HCT116 (cell line): Measurements from ENCODE around the gene KIF1A.

ENCODE experiments used
- MAX ChIP-seq: IDR thresholded peaks from 2 replicates; pipeline ENCODE4 v1.6.1; 2012
- TF ChIP-seq, protein P1 (sequence below), 3 experiments: fragments of 200-600 bp in 1 of 3; sonication (generic) in 1 of 3; IDR thresholded peaks in 2 of 3; conservative IDR thresholded peaks in 1 of 3; 2 replicates each; pipeline ENCODE4 v1.5.1; 2012 to 2017; ENCODE audit warnings: low read depth in 2 of 3, low read length in 2 of 3, antibody characterized with exemption in 1 of 3, borderline replicate concordance in 1 of 3, control low read depth in 1 of 3, mild to moderate bottlenecking in 1 of 3, mixed read lengths in 1 of 3, mixed run types in 1 of 3, moderate library complexity in 1 of 3; ENCODE audit not compliant: insufficient read depth in 1 of 3

GRCh38 chr2:240846873-240847595, 27.0 kb upstream of the KIF1A start:
- TF ChIP-seq, protein P1, sequence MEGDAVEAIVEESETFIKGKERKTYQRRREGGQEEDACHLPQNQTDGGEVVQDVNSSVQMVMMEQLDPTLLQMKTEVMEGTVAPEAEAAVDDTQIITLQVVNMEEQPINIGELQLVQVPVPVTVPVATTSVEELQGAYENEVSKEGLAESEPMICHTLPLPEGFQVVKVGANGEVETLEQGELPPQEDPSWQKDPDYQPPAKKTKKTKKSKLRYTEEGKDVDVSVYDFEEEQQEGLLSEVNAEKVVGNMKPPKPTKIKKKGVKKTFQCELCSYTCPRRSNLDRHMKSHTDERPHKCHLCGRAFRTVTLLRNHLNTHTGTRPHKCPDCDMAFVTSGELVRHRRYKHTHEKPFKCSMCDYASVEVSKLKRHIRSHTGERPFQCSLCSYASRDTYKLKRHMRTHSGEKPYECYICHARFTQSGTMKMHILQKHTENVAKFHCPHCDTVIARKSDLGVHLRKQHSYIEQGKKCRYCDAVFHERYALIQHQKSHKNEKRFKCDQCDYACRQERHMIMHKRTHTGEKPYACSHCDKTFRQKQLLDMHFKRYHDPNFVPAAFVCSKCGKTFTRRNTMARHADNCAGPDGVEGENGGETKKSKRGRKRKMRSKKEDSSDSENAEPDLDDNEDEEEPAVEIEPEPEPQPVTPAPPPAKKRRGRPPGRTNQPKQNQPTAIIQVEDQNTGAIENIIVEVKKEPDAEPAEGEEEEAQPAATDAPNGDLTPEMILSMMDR (IDR thresholded peaks at IDR 0.05 in 2 of 3, conservative IDR thresholded peaks at IDR 0.05 in 1 of 3; ENCODE audit: borderline replicate concordance in 1 of 3, insufficient read depth in 1 of 3, low read depth in 2 of 3, low read length in 2 of 3), result no peak
- TF ChIP-seq MAX, result no peak
